Measurements from ENCODE around the gene GART.
A peak's percentile ranks its signal among the peaks of the same experiment; 100 is the strongest.
"Not testable (repeated sequence)": the region's sequence is repeated elsewhere in the genome, so short reads cannot be mapped to it uniquely, and the experiment has no call there.

GART gene

GRCh38 chr21:33541756-33542639 is at the start of gene GART:
GART (minus strand) TSS chr21:33542117; CDS start chr21:33539315, 2,802 bp downstream.
- DNase-seq (ENCODE audit: low spot score): peak; percentile 90

GRCh38 chr21:33588485-33589335 is 46.8 kb upstream of the GART start, which contains the start of gene DONSON:
DONSON (minus strand) TSS chr21:33588684; CDS start chr21:33588641, 43 bp downstream.
- DNase-seq (ENCODE audit: low spot score): peak; percentile 94

GRCh38 chr21:33587792-33588484 is 46.0 kb upstream of the GART start:
- peak; percentile 79 for DNase-seq (ENCODE audit: low spot score)

- no peak for DNase-seq (ENCODE audit: low spot score)
Measured at GRCh38 chr21:33586927-33587326, 45.0 kb upstream of the GART start.

GRCh38 chr21:33584455-33584854 is 42.5 kb upstream of the GART start:
- DNase-seq (ENCODE audit: low spot score): no peak

GRCh38 chr21:33578959-33579542 is 37.1 kb upstream of the GART start:
- DNase-seq (ENCODE audit: low spot score): no peak

- no peak for DNase-seq (ENCODE audit: low spot score)
Measured at GRCh38 chr21:33578214-33578613, 36.3 kb upstream of the GART start.

- not testable (repeated sequence) for DNase-seq (ENCODE audit: low spot score)
Measured at GRCh38 chr21:33576741-33577141, 34.8 kb upstream of the GART start.

GRCh38 chr21:33572350-33572749 is 30.4 kb upstream of the GART start:
- DNase-seq (ENCODE audit: low spot score): no peak

GRCh38 chr21:33569991-33570390 is 28.1 kb upstream of the GART start:
- no peak for DNase-seq (ENCODE audit: low spot score)

GRCh38 chr21:33568448-33568847 is 26.5 kb upstream of the GART start:
- DNase-seq (ENCODE audit: low spot score): no peak

GRCh38 chr21:33567914-33568313 is 26.0 kb upstream of the GART start:
- no peak for DNase-seq (ENCODE audit: low spot score)

GRCh38 chr21:33566514-33566913 is 24.6 kb upstream of the GART start:
- DNase-seq (ENCODE audit: low spot score): no peak

GRCh38 chr21:33562389-33562788 is 20.5 kb upstream of the GART start:
- no peak for DNase-seq (ENCODE audit: low spot score)

- DNase-seq (ENCODE audit: low spot score): no peak
Measured at GRCh38 chr21:33561373-33561772, 19.5 kb upstream of the GART start.

- DNase-seq (ENCODE audit: low spot score): no peak
Measured at GRCh38 chr21:33560965-33561364, 19.0 kb upstream of the GART start.

- DNase-seq (ENCODE audit: low spot score): no peak
Measured at GRCh38 chr21:33559813-33560212, 17.9 kb upstream of the GART start.

GRCh38 chr21:33558777-33559421 is 17.0 kb upstream of the GART start:
- no peak for DNase-seq (ENCODE audit: low spot score)

GRCh38 chr21:33557447-33557846 is 15.5 kb upstream of the GART start:
- DNase-seq (ENCODE audit: low spot score): no peak

- no peak for DNase-seq (ENCODE audit: low spot score)
Measured at GRCh38 chr21:33554982-33555344, 13.0 kb upstream of the GART start.

- DNase-seq (ENCODE audit: low spot score): no peak
Measured at GRCh38 chr21:33554236-33554981, 12.5 kb upstream of the GART start.
